HG03135 (cell line): ENCODE data around the gene PLSCR5.

Experiments used
- ATAC-seq: cut with Tn5 transposase; IDR thresholded peaks from one replicate; pipeline ENCODE4 v1.9.1; 2021; ENCODE audit warnings: mild to moderate bottlenecking, moderate library complexity; ENCODE audit not compliant: unreplicated experiment

The PLSCR5 gene

DNA sequence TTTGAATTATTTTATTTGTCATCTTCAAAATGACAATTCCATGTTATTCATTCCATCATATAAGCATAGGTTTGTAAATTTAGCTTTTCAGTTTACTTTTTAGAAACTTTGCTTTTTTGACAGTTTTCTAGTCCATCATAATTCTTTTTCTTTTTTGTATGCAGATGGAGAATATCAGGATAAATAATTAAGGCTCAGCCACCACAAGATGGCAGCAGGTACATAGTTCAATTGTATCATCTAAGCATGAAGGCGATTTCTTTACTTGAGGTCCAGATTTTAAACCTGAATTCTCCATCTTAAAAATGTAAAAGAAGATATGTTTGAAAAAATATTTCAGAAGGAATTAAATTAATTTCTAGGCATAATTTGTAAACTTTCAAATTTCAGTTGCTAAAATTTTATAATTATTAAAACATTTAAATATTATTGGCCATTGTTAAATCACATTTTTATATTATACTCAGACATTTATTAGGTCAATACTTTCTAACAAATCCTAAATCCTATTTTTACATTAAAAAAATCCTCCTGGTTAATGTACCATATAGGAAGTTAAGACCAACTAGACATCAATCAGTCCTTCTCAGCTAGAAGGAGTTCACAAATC, 15.1 kb downstream of the PLSCR5 start:
- ATAC-seq: peak; percentile 61

DNA sequence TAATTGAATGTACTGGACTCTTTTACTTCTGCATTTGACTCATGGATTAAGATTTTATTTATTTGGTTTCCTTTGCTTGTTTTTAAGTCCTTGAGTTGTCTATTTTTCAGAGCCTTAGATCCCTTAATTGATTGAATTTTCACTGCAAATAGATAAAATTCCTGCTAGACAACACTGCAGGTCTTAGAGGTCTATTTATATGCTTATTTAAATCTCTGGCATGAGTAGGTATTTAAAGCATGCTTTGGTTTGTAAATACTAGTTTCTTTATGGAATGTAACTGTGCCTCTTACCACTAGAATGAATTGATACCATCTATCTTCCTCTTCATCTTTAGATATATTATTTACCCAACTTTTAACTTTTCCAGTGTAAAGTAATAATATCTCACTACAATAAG, 20.0 kb downstream of the PLSCR5 start:
- ATAC-seq: no peak

DNA sequence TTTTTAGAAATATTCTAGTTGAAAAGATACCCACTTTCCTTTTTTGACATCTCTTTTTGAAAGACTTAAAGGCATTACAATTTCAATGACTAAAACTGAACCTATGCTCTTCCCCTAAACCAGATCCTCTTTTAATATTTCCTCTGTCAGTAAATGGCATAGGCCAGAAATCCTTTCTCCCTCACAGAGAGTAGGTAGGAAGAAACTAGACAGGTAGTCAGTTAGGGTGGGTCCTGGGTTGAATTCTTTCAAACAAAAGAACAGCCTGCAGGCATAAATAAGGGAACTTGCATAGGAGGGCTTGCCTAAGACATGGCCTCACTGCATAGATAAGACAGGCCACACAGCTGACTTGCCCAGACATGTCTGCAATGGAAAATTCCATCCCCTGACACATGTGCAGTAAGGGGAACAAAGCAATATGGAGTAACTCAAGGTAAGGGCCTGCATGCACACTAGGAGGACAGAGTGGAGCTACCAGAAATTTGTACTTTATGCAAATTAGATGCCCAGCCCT, 23.1 kb downstream of the PLSCR5 start:
- no peak for ATAC-seq

DNA sequence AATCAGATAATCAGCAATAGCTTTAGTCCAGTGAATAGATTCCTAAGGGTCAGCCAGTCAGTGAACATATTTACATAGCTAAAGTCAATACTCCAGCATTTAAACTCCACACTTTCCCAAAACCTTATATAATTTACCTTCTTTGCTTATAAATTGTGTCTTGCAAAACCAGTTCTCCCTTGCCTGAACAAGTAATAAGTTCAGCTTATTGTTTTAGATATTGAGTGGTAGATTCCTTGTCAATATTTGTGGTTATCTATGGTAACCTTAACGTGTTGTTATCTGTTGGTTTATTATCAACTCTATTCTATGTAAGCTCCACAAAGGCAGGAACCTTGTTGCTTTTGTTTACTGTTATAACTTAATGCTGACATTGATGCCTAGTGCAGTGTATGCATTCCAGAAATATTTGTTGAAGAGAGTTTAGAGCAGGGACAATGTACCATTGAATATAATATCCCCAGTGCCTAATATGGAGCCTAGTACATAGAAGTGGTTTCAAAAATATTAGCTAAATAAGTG, 24.0 kb downstream of the PLSCR5 start:
- no peak for ATAC-seq

DNA sequence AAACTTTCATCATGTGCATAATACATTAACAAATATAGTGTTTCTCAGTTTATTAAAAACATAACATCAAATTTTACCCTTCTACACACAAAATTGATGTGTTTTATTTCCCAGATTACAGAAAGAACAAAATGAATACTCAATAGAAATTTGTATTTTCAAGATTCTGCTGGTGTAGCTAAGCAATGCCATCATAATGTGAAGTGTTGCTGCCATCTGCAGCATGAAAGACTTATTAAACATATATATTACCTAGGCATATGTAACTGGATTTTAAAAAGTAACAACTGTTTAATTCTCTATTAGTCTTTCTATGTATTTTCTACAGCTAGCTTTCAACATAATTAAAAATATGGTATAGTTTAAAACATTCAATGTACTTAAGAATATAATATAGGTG, 27.5 kb downstream of the PLSCR5 start:
- no peak for ATAC-seq

GRCh38 chr3:146575636-146576035, 29.5 kb downstream of the PLSCR5 start:
- ATAC-seq: no peak

- ATAC-seq: no peak
These were observed 31.0 kb downstream of the PLSCR5 start for GRCh38 chr3:146574173-146574572.

DNA sequence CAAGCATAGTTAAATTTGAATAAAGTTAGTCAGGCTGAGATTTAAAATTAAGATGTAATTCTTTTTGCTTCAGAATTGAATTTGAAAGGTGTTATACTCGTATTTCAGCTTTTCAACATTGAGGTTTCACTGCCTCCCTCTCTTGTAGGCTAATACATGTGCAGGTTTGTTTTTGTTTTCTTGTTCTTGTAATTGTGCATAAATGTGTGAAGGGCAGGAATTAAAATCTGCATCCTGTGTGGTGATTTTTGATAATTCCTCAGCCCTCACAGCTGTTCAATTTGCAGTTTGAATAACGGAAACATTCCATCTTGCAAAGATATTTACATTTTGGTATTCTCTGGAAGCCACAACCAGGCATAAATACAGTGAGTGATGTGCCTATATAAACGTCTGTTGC, 35.8 kb downstream of the PLSCR5 start:
- ATAC-seq: no peak

- ATAC-seq: no peak
These were observed 39.0 kb downstream of the PLSCR5 start for GRCh38 chr3:146566138-146566537.

DNA sequence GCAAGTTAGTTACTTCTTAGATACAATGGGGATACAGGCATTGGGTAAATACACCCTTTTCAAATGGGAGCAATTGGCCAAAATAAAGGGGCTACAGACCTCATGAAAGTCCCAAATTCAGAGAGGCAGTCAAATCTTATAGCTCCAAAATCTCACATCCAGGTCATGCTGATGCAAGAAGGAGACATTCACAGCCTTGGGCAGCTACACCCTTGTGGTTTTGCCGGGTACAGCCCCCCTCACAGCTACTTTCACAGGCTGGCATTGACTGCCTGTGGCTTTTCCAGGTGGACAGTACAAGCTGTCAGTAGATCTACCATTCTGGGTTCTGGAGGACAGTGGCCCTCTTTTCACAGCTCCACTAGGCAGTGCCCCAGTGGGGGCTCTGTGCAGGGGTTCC, 43.3 kb downstream of the PLSCR5 start:
- ATAC-seq: no peak

GRCh38 chr3:146561463-146561862, 43.7 kb downstream of the PLSCR5 start:
- no peak for ATAC-seq

GRCh38 chr3:146560678-146561077, 44.5 kb downstream of the PLSCR5 start:
- ATAC-seq: no peak

GRCh38 chr3:146559388-146559787, 45.8 kb downstream of the PLSCR5 start:
- no peak for ATAC-seq

DNA sequence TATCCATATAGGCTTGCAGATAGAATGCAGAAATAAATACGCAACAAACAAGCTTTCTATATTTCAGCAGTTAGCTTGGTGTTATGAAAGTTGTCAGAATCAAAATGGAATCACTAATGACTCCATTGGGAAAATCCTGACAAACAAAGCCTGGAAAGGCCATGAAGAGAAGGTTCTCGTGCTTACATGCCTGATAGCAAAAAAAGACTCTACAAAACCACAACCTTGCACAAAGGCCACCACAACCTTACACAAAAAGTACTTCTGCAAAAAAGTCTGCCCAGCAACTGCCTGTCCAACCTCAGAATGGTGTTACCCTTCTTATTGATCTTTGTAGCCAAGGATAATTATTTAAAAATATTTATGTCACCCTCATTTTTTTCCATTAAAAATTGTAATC, 46.4 kb downstream of the PLSCR5 start:
- ATAC-seq: no peak

GRCh38 chr3:146557745-146558144, 47.4 kb downstream of the PLSCR5 start:
- no peak for ATAC-seq

DNA sequence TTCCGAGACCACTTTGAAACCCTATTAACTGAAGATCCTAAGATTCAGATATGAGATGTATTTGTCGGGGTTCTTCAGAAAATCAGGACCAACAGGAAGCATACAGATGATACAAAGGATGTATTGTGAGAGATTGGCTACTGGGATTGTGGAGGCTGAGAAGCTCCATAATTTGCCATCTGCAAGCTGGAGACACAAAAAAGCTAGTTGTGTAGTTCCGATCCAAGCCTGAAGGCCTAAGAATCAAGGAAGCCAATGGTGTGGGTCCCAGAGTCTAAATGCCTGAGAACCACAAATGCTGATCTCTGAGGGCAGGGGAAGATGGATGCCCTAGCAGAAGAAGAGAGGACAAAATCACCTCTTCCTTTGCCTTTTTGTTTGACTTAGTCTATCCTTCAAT, 49.8 kb downstream of the PLSCR5 start:
- ATAC-seq: no peak

DNA sequence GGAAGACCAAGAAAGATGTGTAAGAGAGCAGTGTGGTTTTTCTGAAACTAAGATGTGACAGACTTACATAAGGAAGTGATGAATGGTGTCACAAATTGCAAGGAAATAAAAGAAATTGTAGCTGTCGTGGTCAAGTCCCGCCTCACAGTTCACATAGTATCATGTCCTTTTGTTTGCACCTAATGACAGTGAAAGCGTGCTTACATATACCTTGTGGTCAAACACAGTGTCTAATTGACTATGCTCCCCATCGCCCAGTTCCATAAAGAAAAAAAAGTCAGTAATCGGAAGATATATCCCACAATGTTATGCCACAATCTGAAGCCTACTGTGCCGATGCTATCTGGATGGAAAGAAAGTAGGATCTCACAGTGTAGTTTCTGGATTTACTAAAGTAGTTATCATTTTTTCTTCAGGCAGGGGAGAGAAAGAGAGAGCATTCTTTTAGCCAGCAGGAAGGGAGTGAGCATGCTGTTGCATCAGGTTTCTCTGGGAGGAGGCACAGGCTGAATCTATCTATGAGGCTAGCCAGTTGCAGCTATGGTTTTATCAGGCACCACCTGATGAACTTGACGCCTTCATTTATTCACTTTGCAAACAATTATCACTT, 50.9 kb downstream of the PLSCR5 start:
- ATAC-seq: no peak

- peak; percentile 89 for ATAC-seq
These were observed 54.2 kb downstream of the PLSCR5 start for GRCh38 chr3:146550743-146551510.

DNA sequence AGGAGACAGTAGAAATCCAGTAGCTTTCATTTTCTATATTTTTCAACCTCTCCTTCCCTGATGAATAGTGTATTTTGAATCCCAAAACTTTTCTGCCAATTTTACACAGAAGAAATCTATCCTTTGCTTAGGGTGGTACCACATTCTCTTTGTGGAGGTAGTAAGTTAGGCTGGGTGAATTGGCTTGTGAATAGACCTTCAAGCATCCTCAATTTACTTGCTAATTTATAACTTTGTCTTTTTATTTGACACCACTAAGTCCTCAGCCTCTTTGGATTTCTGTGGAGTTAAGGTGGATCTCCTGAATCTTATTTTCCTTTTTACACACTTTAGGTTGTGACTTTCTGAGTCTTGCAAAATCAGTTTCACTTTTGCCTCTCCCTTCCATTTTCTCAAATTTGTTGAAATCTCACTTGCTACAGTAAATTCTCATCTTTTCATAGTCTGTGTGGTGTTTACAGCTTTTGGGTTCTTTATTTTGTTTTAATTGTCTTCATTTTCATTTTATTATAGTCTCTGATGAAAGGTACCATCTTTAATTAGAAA, 55.0 kb downstream of the PLSCR5 start:
- no peak for ATAC-seq

GRCh38 chr3:146547235-146547835, 57.8 kb downstream of the PLSCR5 start:
- no peak for ATAC-seq

DNA sequence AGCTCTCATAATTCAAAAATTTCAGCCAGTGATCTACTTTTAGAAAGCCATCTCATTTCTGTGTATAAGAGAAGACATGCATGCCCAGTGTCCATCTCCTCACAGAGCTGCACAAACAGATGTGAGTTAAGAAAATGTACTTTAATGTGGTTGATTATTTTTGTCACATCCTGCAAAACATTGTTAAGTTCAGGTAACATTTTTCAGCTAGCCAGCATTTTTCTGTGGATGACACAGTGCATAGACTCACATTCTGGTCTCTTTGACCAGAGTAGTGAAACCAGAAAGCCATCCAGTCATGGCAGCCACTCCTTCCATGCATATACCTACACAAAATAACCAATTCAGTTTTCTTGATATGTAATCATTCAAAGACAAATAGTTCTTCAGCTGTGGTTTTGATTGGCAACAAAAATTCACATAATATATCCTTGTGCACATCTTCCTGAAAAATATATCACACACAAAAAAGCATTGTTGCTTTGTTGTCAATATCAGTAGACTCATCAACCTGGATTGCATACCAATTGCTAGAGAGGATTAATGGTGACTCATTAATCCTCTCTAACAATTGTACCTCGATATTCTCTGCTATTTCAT, 58.7 kb downstream of the PLSCR5 start:
- ATAC-seq: no peak
